Measurements from ENCODE around the gene GPR153. TPM values are rescaled to one million over a fixed set of nuclear protein-coding genes. Genes with fewer than 3 reads are reported as not detected.
A peak's percentile ranks its signal among the peaks of the same experiment; 100 is the strongest.

Gene GPR153
- total RNA-seq, 1 experiment from 2014 or later: 1.9 TPM

DNA sequence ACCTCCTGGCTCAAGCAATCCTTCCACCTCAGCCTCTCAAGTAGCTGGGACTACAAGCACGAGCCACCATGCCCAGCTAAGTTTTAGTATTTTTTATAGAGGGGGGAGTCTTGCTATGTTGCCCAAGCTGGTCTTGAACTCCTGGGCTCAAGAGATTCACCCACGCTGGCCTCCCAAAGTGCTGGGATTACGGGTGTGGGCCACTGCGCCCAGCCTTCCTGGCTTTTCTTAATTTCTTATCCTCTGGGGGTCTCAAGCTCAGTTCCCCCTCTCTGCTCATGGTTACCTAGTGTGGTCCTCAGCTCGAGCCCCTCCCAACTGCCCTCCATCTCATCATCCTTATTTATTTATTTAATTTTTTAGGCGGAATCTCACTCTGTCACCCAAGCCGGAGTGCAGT, 58.6 kb downstream of the GPR153 start:
- no peak for DNase-seq (ENCODE audit: low spot score)

GRCh38 chr1:6200188-6200809, 60.6 kb downstream of the GPR153 start:
- DNase-seq (ENCODE audit: low spot score): no peak

GRCh38 chr1:6199298-6200187, 61.4 kb downstream of the GPR153 start, which contains the start of gene RPL22:
Gene RPL22, minus strand, starts transcription at chr1:6199595. Its CDS starts 22 bp downstream, at chr1:6199573.
- DNase-seq (ENCODE audit: low spot score): peak; percentile 97

- no peak for DNase-seq (ENCODE audit: low spot score)
Measured at GRCh38 chr1:6198646-6199297, 62.1 kb downstream of the GPR153 start.

- DNase-seq (ENCODE audit: low spot score): no peak
Measured at GRCh38 chr1:6197746-6198427, 63.0 kb downstream of the GPR153 start.

Other genes with a start within 250 kb of the GPR153 start
- gene KCNAB2, start 215.2 kb downstream of the GPR153 start, total RNA-seq (2014; rRNA removed; shearing (Covaris generic)): 3.6 and 4.0 TPM in 2 replicates
- gene CHD5, start 80.8 kb downstream of the GPR153 start, total RNA-seq (2014; rRNA removed; shearing (Covaris generic)): 0.04 TPM in 2 replicates
- 113 and 140 TPM in 2 replicates for gene RPL22, start 61.5 kb downstream of the GPR153 start, total RNA-seq (2014; rRNA removed; shearing (Covaris generic))
- gene RNF207, start 55.0 kb downstream of the GPR153 start, total RNA-seq (2014; rRNA removed; shearing (Covaris generic)): 0.12 and 1.6 TPM in 2 replicates
- gene ICMT, start 25.1 kb downstream of the GPR153 start, total RNA-seq (2014; rRNA removed; shearing (Covaris generic)): 52.2 and 67.1 TPM in 2 replicates
- not detected in 2 replicates for gene HES3, start 16.9 kb downstream of the GPR153 start, total RNA-seq (2014; rRNA removed; shearing (Covaris generic))
- 50.6 and 56.0 TPM in 2 replicates for gene ACOT7, start 132.7 kb upstream of the GPR153 start, total RNA-seq (2014; rRNA removed; shearing (Covaris generic))
- gene HES2, start 158.8 kb upstream of the GPR153 start, total RNA-seq (2014; rRNA removed; shearing (Covaris generic)): not detected in 2 replicates
- not detected in 2 replicates for gene ESPN, start 163.7 kb upstream of the GPR153 start, total RNA-seq (2014; rRNA removed; shearing (Covaris generic))
- gene TNFRSF25, start 205.1 kb upstream of the GPR153 start, total RNA-seq (2014; rRNA removed; shearing (Covaris generic)): 0.10 and 0.81 TPM in 2 replicates
- 1.3 and 1.6 TPM in 2 replicates for gene PLEKHG5, start 230.6 kb upstream of the GPR153 start, total RNA-seq (2014; rRNA removed; shearing (Covaris generic))

Data from H4 (cell line).